ENCODE measurements around the gene RIPOR3. TPM values are rescaled to one million over a fixed set of nuclear protein-coding genes. Genes with fewer than 3 reads are reported as not detected.
"Not testable (repeated sequence)": the region's sequence is repeated elsewhere in the genome, so short reads cannot be mapped to it uniquely, and the experiment has no call there.

The RIPOR3 gene
- total RNA-seq, 1 donor from 2014 or later = not detected

DNA sequence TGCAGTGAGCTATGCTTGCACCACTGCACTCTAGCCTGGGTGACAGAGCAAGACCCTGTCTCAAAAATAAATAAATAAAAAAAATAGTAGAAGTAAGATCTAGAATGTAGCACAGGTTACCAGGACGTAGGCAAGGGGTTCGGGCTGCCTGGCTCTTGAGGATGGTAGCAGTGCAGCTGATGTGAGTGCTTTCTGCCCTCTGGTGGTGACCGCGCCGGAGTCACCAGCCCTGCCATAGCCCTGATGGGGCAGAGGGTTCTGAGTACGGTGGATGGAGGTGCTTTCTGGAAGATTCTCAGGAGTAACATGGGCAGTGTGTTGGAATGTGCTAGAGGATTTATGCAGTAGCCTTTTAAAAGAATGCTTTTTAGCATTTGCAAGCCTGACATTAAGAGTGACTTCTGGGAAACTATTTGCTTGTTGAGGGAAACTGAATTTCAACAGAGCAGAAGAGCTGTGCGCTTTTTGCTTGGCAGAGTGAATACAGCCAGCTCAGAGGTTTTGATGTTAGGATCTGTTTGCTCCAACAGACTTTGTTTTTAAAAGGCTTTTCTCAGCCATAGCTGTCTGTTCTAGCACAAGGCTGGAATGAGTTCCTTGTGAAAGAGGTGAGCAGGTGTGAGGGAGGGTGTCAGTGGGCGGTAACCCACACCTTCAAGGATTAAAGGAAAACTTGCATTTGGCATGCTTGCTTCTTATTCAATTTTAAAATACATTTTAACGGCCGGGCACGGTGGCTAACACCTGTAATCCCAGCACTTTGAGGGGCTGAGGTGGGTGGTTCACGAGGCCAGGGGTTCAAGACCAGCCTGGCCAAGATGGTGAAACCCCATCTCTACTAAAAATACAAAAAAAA is 115.2 kb downstream of the RIPOR3 start:
- no peak for DNase-seq (ENCODE audit: low read depth, low spot score)

DNA sequence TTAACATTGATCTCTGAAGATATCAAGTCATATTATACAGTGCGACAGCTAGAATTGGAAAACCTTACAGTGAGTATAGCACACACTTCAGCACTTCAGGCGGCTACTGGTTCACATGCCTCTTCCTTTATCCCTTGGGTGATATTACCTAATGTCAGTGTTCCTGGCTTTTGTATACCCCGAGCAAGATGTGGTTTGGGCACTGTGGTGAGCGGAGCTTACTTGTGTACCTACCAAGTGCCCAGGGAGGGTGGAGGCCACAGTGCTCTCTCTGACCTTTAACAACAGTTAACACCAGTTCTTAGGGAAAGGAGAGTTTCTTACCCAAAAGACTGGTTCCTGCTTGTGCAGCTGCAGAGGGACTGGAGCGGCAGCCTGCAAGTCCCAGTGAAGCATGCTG is 116.8 kb downstream of the RIPOR3 start:
- no peak for DNase-seq (ENCODE audit: low read depth, low spot score)

DNA sequence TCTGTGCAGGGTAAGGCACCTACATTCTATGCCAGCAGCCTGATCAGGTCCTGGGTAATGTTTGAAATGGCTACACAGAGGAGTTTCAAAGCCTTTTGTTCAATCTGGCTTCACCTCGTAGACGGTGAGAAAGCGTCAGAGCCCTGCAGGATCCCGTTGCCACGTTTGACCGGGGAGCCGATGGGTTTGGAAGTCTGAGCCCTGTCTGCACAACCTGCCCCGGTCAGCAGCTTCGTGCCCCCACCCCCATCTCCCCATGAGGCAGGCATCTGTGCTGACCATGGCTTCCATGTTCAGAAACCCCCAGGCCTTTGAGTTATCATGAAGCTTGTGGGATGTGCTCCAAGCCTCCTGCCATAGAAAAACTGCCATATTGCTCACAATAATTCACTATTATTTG is 117.2 kb downstream of the RIPOR3 start:
- DNase-seq (ENCODE audit: low read depth, low spot score) = no peak

DNA sequence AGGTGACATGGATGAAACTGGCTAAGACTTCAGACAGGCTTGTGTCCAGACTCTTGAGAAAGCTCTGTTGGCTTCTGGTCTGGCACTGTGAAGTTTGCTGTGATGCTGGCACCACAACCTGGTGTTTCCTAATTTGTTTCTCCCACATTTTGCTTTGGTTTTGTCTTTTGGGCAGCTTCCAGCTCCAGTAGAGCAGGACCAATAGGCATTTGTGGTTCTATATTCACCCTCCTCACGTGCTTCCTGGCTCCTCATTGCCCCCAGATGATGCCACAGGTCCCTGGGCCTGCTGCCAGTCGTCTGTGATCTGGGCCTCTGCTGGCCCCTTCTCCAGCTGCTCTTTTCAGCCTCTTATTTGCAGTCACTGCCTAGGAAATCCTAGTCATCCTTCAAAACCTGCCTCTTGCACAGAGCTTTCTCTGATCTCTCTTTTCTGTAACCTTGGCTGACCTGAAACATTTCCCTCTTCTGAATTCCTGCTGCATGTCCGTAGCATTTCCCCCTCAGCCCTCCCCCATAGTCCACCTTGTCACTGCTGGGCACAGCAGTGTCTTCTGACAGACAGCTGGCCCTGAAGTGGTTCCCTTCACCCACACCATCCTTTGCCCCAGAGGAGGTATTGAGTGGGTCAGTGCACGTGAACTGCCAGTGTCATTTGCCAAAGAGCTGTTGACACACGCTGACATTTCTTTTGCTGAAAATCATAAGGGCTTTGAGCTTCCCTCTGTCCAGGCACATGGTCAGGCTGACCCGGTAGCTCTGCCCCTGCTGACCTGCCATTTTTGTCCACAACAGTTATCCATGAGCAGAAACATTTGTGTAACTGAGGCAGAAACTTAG is 118.2 kb downstream of the RIPOR3 start:
- peak; percentile 75 for DNase-seq (ENCODE audit: low read depth, low spot score)

DNA sequence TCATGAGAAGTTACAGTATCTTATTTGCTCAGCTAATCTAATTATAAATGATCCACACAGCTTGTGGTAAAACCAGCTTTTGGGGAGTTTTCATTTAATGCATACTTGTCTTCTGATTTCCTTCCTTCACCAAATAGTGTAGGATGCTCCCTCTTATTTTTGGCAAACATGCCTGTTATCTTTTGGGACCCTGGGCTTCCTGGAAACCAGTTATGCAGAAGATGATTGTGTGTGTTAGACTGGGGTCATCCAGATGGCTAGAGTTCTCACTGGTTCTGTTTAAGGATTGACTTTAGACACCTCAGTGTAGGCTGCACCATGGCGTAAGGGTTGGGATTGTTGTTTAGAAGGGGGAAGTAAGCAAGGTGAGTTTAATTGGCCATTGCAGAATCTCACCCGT is 119.9 kb downstream of the RIPOR3 start:
- no peak for DNase-seq (ENCODE audit: low read depth, low spot score)

DNA sequence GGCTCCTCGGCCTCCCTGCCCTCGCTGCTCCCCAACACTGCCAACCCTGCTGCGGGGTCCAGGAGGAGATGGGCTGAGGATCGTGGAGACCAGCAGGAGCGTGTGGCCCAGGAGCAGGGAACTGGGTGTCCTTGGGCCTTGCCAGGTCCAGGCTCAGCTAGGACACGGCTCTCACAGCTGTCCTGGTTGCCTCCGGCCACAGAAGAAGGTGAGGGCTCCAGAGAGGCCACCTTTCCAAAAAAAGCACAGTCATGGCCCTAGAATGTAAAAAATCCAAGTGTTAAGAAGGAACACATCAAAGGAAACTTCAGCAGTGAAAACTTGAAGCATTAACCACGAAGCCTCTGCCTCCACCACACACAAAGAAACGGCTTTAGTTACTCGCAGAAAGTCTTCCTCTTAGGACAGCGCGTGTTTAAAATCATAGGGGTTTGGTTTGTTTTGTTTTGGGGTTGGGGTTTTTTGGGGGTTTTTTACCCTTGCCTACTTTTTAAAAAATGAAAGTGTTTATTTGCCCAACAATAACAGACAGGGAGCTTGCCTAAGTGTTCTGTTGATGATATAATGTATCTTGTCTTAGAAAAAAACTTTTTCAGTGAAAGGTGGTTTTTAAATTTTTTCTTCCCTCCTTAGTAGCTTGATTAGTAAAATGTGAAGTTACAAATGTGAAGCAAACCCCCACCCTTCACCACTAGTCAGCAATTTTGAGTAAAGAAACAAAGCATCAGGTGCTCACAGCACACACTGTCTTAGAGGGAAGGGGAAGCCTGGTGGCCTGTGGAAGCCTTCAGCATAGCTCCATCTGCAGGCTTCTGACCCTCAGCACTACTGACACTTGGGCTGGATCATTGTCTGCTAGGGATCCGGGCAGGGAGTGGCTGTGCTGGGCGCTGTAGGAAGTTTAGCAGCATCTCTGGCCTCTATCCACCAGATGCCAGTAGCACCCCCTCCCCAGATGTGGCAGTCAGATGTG is 121.2 kb downstream of the RIPOR3 start:
- DNase-seq (ENCODE audit: low read depth, low spot score) = no peak

DNA sequence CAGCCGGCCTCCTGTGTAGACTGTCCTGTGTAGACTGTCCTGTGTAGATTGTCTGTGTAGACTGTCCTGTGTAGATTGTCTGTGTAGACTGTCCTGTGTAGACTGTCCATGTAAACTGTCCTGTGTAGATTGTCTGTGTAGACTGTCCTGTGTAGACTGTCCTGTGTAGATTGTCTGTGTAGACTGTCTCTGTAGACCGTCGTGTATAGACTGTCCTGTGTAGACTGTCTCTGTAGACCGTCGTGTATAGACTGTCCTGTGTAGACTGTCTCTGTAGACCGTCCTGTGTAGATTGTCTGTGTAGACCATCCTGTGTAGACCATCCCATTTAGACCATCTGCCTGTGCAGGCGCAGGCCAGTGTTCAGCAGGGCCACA is 121.9 kb downstream of the RIPOR3 start:
- not testable (repeated sequence) for DNase-seq (ENCODE audit: low read depth, low spot score)

DNA sequence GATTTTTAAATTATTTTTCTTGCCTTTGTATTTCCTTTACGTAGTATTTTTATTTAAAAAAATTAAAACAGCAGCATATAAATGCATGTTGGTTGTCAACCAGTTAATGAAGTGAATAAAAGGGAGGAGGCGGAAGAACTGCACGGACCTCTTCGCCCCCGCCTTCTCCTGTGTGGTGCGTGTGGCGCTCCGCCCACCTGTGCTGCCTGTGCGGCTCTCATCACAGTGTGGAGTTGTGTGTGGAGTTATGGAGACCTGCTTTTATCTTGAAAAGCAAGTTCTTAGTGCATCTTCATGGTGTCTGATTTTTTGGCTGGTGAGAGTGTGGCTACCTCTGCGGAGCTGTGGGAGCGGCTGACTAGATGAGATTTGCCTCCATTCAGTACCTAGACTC is 122.8 kb downstream of the RIPOR3 start:
- no peak for DNase-seq (ENCODE audit: low read depth, low spot score)

DNA sequence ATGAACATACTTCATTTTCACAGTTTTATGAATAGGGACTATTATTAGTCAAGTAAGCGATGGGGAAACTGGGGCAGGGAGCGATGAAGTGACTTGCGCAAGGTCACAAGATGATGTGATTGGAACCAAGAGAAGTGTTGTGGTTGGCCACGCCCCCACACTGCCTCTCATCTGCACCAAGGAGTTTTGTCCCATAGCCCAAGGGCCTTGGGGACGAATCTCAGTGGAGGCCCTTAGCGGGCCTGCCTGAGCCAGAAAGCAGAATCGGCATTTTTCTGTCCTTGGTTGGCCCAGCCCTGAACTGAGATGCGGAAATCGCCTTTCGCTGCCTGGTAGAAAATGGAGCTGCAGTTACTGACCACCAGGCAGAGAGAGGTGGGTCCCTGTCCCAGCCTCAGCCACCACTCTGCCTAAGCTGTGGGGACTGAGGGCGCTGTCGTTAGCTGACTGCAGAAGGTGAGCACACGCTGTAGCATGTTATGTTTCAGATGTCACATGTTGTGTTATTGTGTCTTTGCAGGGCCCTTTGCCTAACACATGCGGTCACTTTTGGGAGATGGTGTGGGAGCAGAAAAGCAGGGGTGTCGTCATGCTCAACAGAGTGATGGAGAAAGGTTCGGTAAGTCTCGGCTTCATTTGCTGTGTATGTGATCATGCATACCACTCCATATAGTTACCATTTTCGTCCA is 123.3 kb downstream of the RIPOR3 start:
- no peak for DNase-seq (ENCODE audit: low read depth, low spot score)

DNA sequence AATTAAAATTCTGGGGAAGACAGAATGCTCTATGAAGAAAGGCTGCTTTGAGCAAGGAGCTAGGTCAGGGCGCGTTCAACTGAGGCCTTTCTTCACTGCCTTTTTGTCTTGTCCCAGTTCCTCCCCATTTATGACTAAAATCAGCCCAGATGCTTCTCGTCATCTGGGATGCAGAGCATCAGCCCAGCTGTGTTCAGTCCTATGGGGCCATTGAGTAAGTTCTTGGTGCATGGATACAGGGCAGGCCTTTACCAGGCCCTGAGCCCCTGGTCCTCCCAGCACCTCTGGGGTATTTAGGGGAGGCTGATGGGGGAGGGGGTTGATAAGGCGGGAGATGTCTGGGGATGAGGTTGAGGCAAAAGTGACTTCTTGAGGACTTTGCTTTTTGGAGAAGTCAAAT is 125.5 kb downstream of the RIPOR3 start:
- DNase-seq (ENCODE audit: low read depth, low spot score) = no peak

DNA sequence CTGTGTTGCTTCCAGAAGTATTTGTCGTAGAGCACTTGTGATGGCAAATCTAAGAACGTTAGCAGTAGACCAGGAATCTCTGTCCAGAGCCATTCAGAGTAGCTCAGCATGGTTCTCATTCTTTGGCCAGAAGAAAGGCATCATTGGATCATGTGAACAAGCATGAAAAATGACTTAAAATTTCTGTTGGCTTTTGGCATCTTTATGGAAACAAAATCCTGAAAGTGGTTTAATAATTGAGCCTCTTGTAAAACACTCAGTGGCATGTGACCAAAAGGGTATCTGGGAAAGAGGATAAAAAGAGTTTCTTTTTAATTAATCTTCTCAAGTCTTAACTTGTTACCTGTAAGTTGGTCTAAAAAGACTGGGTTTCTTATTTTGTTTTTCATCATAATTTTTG is 126.0 kb downstream of the RIPOR3 start:
- DNase-seq (ENCODE audit: low read depth, low spot score) = no peak

DNA sequence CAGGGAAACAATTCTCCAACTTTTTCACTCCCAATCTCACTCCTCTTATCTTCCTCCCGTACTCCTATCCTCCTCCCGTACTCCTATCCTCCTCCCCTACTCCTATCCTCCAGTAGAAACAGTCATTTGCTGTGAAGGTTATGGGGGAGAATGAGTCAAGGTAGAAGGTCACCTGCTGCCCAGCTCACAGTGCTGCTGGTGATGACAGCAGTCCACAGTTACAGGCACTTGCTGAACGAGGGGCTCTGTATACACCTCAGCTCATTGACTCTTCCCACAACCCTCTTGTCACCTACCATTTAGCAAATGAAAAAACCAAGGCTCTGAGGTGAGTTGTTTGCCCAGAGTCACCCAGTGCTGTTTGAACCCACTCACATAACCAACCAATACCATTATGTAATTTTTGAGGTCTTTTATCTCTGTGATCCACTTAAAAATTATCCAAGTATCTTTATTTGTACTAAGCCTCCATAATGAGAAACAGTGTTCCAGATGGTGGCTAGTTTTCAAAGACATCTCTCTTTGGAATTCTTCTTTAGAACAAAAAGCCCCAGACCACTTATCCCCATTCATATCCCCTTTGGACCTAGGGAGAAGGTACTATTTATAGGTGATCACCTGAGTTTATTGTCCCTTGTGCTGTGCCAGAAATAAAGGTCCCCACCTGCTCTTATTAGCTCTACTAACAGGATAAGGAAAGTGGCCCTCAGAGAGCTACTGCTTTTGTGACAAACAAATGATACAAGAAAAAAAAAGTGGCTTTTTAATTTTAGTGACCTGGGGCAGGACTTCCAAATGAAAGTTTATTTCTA is 128.0 kb downstream of the RIPOR3 start:
- DNase-seq (ENCODE audit: low read depth, low spot score) = no peak

DNA sequence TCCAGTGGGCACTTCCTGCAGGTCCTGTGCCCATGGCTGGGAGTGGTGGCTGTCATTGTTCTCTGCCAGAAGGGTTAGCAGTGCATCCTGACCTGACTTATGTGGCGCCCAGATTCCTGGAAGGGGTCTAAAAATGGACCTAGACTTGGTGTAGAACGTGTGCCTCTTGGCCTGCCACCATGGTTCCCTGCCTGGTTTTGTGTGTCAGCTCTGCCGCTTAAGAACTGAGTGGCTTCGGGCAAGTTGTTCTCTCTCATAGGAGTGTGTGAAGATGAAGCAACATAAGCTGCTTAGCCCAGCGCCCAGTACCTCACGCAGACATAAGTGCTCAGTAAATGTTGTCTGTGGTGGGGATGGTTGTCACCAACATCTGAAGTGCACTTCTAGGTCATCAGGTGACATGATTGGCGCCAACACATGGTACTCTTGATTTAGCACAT is 129.1 kb downstream of the RIPOR3 start:
- no peak for DNase-seq (ENCODE audit: low read depth, low spot score)

DNA sequence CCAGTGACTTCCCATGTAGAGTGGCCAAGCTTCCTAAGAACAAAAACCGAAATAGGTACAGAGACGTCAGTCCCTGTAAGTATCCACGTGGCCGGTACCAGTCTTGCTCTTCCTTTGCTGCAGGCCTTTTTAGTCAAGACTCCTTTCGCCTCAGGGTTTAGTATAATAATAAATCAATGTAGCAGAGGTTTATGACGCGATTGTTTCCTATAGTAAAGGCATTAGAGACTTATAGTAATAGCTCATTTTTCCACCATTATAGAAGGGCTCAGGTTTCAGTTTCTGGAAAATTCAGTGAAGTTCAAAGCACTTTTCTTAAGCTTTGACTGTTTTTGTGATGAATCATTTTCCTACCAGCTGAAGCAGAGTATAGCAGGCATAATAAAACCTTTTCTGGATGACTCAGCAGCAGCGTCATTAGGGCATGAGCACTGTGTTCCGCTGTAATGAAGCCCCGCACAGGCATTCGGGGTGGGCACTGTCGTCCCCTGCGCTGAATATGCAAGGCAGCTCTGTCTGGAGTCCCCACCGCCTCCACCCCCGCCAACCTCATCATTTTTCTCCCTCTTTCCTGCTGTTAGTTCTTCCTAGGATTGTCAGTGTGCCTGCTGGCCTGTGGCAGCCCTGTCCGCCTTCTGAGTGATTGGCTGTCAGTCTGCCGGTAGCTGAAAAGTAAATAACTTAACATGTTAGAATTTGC is 129.8 kb downstream of the RIPOR3 start:
- DNase-seq (ENCODE audit: low read depth, low spot score) = peak; percentile 88

DNA sequence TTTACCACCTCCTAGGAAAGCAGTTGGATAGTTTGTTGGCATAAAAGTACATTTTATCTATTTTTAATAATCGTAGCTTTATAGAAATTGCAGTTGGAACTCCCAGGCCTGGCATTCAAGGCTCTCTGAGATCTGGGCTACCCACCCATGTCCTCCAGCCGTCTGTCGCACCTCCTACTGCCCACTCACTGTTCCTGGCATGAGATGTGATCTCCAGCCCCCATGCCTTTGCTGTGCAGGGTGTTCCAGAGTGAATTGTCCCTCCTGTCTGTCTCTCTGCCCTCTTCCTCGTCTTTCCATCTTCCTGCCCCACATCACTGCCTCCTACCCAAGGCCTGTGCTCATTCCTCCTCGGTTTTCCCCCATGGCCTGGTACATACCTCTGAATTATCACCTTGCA is 130.5 kb downstream of the RIPOR3 start:
- DNase-seq (ENCODE audit: low read depth, low spot score) = no peak

DNA sequence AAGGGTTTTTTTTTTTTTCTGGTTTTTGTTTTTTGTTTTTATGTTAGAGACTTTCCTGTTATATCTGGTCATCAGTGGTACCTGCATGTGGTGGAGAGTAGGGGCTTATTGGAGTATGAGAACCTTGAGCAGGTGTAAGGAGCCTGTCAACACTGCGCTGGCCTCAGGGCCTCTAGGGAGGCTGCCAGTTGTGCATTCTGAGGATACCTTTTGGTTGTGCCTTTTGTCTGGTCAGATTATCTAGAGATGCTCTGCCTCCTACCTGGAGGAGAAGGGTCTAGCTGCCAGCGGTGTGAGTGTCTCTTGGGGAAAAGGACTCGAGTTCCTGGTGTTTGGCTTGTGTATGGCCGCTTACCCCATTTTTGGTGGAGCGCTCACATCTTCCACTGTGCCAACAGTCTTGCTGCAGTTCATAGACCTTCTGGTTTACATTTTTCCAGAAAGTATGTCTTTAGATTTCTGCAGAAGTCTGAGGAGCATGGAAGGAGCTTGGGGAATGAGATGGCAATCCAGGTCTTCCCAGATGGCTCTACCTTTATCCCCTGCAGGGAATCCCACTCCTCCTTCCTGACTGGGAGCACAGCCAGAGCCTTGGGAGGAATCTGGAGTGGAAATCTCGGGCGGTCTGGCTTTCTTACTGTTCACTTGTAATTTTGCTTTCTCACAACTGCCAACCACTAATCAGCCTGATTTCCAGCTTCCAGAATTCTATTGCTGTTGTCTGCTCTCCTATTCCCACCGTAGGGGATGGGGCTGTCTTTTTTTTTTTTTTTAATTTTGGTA is 131.3 kb downstream of the RIPOR3 start:
- no peak for DNase-seq (ENCODE audit: low read depth, low spot score)

DNA sequence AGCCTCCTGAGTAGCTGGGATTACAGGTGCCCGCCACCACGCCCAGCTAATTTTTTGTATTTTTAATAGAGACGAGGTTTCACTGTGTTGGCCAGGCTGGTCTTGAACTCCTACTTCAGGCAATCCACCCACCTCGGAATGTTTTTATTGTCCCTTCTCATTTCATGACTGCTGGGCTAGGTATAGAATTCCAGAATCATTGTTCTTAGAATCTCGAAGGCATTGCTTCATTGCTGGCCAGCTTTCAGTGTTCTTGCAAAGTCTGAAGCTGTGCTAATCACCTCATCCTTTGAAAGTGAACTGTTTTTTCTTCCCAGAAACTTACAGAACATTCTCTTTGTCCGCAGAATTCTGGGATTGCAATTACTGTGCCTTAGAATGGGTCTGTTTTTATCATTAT is 132.2 kb downstream of the RIPOR3 start:
- no peak for DNase-seq (ENCODE audit: low read depth, low spot score)

DNA sequence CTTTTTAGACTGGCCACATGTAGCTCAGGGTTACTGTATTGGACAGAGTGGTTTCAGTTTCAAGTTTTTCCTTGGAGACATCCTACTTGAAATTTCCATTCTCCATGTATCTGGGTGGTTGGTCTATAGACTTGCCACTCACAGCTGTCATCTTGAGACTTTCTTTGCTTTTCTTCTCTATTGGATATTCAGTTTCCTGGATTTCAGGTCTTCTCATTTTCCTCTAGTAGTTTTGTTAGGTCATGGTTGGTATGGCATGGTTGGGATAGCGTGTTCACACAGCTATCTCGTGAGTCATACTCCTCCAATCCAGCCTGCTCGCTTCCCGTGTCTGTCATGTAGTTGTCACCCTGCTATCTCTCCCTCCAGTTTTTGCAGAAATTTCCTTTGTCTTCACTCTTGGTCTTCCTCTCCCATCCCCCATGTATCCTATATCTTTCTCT is 132.8 kb downstream of the RIPOR3 start:
- DNase-seq (ENCODE audit: low read depth, low spot score) = no peak
